ENCODE measurements around the gene FBXW10.
"Not testable (repeated sequence)": the region's sequence is repeated elsewhere in the genome, so short reads cannot be mapped to it uniquely, and the experiment has no call there.

Gene FBXW10

GRCh38 chr17:18743699-18744421 is at the start of gene FBXW10:
FBXW10 (plus strand) TSS chr17:18744054; CDS start chr17:18744245, 191 bp downstream.
- H3K4me3 Mint-ChIP-seq; H3K9me3 Mint-ChIP-seq; H3K36me3 Mint-ChIP-seq (ENCODE audit: low read depth); DNase-seq; H3K27me3 Mint-ChIP-seq (ENCODE audit: low read depth, poor library complexity): not testable (repeated sequence)
- Mint-ChIP-seq H3K27ac (peak within 1 kb of the TSS; percentile 13), H3K4me1 (peaks cover 29% of the 10 kb centered on the region)

GRCh38 chr17:18695143-18695542 is 48.7 kb upstream of the FBXW10 start:
- not testable (repeated sequence) for H3K27me3 Mint-ChIP-seq (ENCODE audit: low read depth, poor library complexity); H3K4me3 Mint-ChIP-seq; H3K36me3 Mint-ChIP-seq (ENCODE audit: low read depth); DNase-seq; H3K27ac Mint-ChIP-seq
- H3K9me3 Mint-ChIP-seq, result peaks cover 15% of the 10 kb centered on the region
- H3K4me1 Mint-ChIP-seq, result peaks cover 23% of the 10 kb centered on the region

- H3K36me3 Mint-ChIP-seq (ENCODE audit: low read depth), result peaks cover 20% of the 10 kb centered on the region
- H3K4me1 Mint-ChIP-seq, result peaks cover 23% of the 10 kb centered on the region
- peak overlapping the region; percentile 91 for H3K4me3 Mint-ChIP-seq
- peaks cover 12% of the 10 kb centered on the region for H3K9me3 Mint-ChIP-seq
- not testable (repeated sequence) for H3K27me3 Mint-ChIP-seq (ENCODE audit: low read depth, poor library complexity); DNase-seq; H3K27ac Mint-ChIP-seq
Observed at GRCh38 chr17:18698473-18699103, 45.3 kb upstream of the FBXW10 start.

GRCh38 chr17:18705955-18706354 is 37.9 kb upstream of the FBXW10 start:
- not testable (repeated sequence) for H3K27ac Mint-ChIP-seq; DNase-seq; H3K27me3 Mint-ChIP-seq (ENCODE audit: low read depth, poor library complexity); H3K4me1 Mint-ChIP-seq; H3K4me3 Mint-ChIP-seq
- H3K9me3 Mint-ChIP-seq, result peaks cover 18% of the 10 kb centered on the region
- H3K36me3 Mint-ChIP-seq (ENCODE audit: low read depth), result peaks cover 54% of the 10 kb centered on the region

GRCh38 chr17:18708215-18708614 is 35.6 kb upstream of the FBXW10 start:
- not testable (repeated sequence) for H3K27ac Mint-ChIP-seq; H3K27me3 Mint-ChIP-seq (ENCODE audit: low read depth, poor library complexity); H3K4me3 Mint-ChIP-seq; DNase-seq
- Mint-ChIP-seq H3K9me3 (peaks cover 18% of the 10 kb centered on the region), H3K4me1 (peaks cover 11% of the 10 kb centered on the region), H3K36me3 (ENCODE audit: low read depth) (peaks cover 40% of the 10 kb centered on the region)

GRCh38 chr17:18712354-18712999 is 31.4 kb upstream of the FBXW10 start:
- peak; percentile 67 for DNase-seq

GRCh38 chr17:18718643-18719427 is 25.0 kb upstream of the FBXW10 start:
- not testable (repeated sequence) for H3K36me3 Mint-ChIP-seq (ENCODE audit: low read depth); H3K9me3 Mint-ChIP-seq; H3K27me3 Mint-ChIP-seq (ENCODE audit: low read depth, poor library complexity)
- Mint-ChIP-seq H3K4me3 (peak overlapping the region; percentile 61), H3K27ac (peak overlapping the region; percentile 99), H3K4me1 (peaks cover 14% of the 10 kb centered on the region)
- DNase-seq, result peak; percentile 49

More at GRCh38 chr17:18712354-18712999, 31.4 kb upstream of the FBXW10 start:
- H3K27me3 Mint-ChIP-seq (ENCODE audit: low read depth, poor library complexity); H3K27ac Mint-ChIP-seq; H3K4me3 Mint-ChIP-seq; H3K9me3 Mint-ChIP-seq: not testable (repeated sequence)
- Mint-ChIP-seq H3K36me3 (ENCODE audit: low read depth) (peaks cover 12% of the 10 kb centered on the region), H3K4me1 (peaks cover 11% of the 10 kb centered on the region)
- peak; percentile 63 for TF ChIP-seq CTCF (IDR thresholded peaks at IDR 0.05)

GRCh38 chr17:18719428-18720110 is 24.3 kb upstream of the FBXW10 start:
- H3K27me3 Mint-ChIP-seq (ENCODE audit: low read depth, poor library complexity); H3K9me3 Mint-ChIP-seq; H3K36me3 Mint-ChIP-seq (ENCODE audit: low read depth); DNase-seq: not testable (repeated sequence)
- Mint-ChIP-seq H3K27ac (peak overlapping the region; percentile 99), H3K4me3 (peak overlapping the region; percentile 61), H3K4me1 (peaks cover 14% of the 10 kb centered on the region)

- peaks cover 14% of the 10 kb centered on the region for H3K4me1 Mint-ChIP-seq
- H3K27ac Mint-ChIP-seq; H3K4me3 Mint-ChIP-seq; H3K9me3 Mint-ChIP-seq; DNase-seq; H3K36me3 Mint-ChIP-seq (ENCODE audit: low read depth); H3K27me3 Mint-ChIP-seq (ENCODE audit: low read depth, poor library complexity): not testable (repeated sequence)
Observed at GRCh38 chr17:18721775-18722547, 21.9 kb upstream of the FBXW10 start.

- DNase-seq; H3K9me3 Mint-ChIP-seq; H3K27me3 Mint-ChIP-seq (ENCODE audit: low read depth, poor library complexity); H3K27ac Mint-ChIP-seq; H3K36me3 Mint-ChIP-seq (ENCODE audit: low read depth); H3K4me3 Mint-ChIP-seq: not testable (repeated sequence)
- H3K4me1 Mint-ChIP-seq, result peaks cover 18% of the 10 kb centered on the region
Observed at GRCh38 chr17:18722612-18723011, 21.2 kb upstream of the FBXW10 start.

- H3K9me3 Mint-ChIP-seq; H3K36me3 Mint-ChIP-seq (ENCODE audit: low read depth); H3K4me3 Mint-ChIP-seq; H3K27me3 Mint-ChIP-seq (ENCODE audit: low read depth, poor library complexity); H3K27ac Mint-ChIP-seq; DNase-seq: not testable (repeated sequence)
- H3K4me1 Mint-ChIP-seq, result peaks cover 18% of the 10 kb centered on the region
Observed at GRCh38 chr17:18723509-18723908, 20.3 kb upstream of the FBXW10 start.

- not testable (repeated sequence) for H3K27me3 Mint-ChIP-seq (ENCODE audit: low read depth, poor library complexity); DNase-seq; H3K4me3 Mint-ChIP-seq; H3K27ac Mint-ChIP-seq; H3K9me3 Mint-ChIP-seq; H3K4me1 Mint-ChIP-seq
- peaks cover 32% of the 10 kb centered on the region for H3K36me3 Mint-ChIP-seq (ENCODE audit: low read depth)
Observed at GRCh38 chr17:18732438-18732837, 11.4 kb upstream of the FBXW10 start.
